Mesenteric fat pad (tissue), 1 donor: ENCODE data around the gene PIK3C2G. TPM values are rescaled to one million over a fixed set of nuclear protein-coding genes. Genes with fewer than 3 reads are reported as not detected.
"Not testable (repeated sequence)": the region's sequence is repeated elsewhere in the genome, so short reads cannot be mapped to it uniquely, and the experiment has no call there.

Experiments used
- DNase-seq: peaks from one replicate; pipeline ENCODE4 v3.0.0-alpha.2; 2020; ENCODE audit warnings: low spot score
- total RNA-seq: library from RNA; stranded (reverse); fragmentation: NEBNext Ultra II Directional; extraction: Animal tissue kit (Norgen Biotek cat#: 25700); gene quantifications from one replicate; pipeline ENCODE4 v1.2.1, GENCODE V29; 2021
- donor health status: DM: yes; HTN: yes; CAD: no.

PIK3C2G gene
- total RNA-seq, 1 donor from 2014 or later, result 0.13 TPM

DNA sequence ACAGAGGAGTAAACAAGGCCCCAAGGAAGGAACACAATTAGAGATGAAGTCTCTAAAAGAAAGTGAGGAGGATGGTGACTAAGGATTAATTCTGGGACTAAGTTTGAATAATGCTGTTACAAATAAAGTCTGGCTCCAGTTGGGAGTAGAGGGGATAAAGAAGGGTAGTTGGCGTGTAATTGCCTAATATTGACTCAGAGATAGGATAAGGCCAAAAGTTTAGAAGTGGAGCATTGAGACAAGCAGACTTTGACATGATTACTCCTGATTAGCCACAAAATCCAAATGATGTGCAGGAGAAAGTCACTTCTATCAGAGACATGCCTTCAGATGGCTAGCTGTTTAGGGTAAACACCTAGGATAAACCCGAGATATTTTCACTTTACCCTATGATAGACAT lies 368.1 kb downstream of the PIK3C2G start:
- DNase-seq, result no peak

DNA sequence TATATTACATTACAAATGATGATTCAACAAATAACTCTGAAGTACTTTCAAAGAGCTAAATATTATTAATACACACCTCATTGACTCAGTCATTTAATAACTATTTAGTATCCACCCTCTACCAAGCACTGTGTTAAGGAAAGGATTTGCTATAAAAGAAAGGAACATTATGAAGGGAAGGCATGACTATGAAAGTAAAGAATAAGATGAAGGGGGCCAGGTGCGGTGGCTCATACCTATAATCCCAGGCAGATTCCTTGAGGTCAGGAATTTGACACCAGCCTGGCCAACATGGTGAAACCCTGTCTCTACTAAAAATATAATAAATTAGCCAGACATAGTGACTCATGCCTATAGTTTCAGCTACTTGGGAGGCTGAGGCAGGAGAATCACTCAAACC lies 368.6 kb downstream of the PIK3C2G start:
- no peak for DNase-seq

DNA sequence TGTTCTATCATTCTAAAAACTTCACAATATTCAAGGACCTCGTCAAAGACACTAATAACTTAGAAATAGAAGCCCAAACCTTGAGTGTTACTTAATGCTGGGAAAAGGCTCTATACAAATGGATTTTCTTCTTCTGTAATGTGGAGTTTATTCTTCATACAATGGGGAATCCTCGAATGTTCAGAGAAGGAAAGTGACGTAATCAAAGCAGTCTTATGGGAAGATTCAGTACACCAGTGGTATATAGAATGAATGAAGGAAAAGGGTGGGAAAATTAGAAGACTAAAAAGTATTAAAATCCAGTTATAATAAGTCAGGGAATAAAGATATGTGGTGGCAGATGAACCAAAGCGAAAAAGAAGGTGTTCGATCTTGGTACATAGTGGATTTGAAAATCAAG lies 370.0 kb downstream of the PIK3C2G start:
- no peak for DNase-seq

DNA sequence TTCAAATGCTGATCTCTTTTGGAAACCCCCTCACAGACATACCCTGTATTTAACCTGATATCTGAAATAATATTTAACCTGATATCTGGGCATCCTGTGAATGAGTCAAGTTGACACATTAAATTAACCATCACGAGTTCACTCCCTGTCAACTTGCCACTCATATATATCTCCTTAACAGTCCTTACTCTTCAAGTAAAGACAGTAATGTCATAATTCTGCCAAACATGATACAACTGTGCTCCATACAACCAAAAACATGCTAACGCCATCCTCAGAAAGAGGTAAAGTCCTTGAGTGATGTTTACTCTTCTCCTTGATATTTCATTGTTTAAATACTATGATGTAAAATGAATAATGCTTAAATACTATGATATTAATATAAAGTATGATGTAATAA lies 371.5 kb downstream of the PIK3C2G start:
- no peak for DNase-seq

DNA sequence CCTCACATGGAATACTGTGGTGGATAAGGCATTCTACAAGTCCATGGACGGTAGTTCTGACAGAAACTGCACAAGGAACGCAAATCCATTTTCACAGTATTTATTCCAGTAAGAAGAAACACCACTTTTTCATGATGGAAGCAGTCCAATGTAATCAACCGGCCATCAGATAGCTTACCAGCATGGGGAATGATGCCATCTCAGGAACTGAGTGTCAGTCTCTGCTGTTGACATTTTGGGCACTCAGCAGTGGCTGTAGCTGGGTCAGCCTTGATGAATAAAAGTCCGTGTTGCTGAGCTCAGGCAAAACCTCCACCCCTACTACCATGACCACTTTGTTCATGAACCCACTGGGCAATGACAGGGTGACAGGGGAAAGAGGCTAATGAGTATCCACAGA lies 373.1 kb downstream of the PIK3C2G start:
- DNase-seq, result no peak

DNA sequence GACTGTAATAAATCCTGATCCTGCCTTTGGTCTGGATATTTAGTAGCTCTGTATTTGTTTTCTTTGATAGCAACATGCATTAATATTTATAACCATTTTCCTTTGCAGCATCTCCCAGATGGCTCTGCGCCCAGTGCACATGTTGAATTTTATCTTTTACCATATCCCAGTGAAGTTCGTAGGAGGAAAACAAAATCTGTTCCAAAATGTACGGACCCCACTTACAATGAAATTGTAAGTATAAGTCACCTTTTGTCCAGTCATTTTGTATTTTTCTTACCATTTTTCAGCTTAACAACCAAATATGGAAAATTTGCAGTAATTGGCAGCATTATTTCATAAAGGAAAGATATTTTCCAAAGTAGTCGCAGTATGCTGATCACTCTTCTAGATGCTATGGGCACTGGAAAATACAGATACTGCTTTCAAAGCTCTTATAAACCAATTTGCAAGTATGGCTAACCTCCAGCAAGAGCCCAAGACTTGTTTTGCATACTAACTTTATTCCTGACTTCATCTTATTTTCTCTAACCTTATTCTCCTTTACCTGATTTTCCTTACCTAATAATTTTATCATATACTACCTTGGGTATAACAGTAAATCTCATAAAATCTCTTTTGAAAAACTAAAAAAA lies 379.1 kb downstream of the PIK3C2G start:
- DNase-seq, result no peak

DNA sequence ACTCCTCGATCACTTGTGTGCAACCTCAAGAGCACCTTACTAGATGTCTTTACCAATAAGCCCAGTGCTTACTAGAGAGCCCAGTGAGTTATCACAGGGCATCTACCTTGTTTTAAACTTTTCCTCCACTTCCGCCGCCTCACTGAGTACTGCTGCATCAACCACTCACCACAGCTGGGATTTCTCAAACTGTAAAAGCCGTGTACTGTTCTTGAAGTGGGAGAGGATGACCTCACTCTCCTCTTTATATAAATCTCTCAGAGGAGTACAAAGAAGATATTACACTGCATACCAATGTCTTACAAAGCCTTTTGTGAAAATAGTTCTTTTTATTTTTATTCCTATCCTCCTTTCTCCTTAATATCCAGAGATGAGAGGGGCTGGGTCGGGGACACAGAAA lies 382.4 kb downstream of the PIK3C2G start:
- no peak for DNase-seq

DNA sequence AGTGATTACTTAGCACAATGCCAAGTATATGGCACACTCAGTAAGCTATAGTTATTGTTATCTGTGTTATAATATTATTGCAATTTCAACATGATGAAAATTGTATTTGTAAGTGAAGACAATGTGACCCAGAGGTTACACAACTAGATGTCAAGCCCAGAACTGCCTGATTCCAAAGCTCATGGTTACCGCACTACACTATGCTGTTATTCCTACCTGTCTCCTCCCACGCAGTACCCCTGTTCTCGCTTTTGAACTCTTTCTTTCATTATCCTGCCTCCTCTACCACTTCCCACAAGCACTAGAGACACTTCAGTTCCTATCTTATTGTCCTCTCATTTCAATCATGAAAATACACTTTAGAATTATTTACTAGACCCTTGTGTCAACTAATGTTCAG lies 383.2 kb downstream of the PIK3C2G start:
- DNase-seq, result no peak

DNA sequence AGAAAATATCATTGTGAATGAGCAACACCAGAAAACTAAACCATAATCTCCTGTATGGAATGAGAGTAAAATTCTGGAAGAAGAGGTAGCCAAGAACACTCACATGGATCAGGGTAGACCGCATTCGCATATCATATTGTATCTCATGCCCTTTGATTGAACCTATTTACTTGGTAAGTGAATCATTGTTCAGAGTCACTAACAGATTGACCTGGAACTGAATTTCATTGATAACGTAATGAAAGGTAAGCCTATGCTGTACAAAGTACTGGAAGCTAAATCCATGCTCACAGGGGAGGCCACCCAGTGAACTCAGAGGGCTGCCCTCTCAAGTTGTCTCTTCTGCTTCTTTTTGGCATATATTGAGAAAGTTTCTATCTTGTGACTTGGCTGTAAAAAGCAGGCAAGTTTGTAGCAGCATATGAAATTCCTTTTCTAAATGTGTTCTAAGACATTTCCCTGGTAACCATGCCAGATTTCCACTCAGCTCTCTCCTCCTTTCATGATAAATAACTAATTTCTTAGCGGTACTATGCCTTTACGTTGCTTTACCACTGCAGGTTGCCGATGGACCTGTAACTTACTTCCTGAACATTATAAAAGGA lies 385.1 kb downstream of the PIK3C2G start:
- DNase-seq, result no peak

DNA sequence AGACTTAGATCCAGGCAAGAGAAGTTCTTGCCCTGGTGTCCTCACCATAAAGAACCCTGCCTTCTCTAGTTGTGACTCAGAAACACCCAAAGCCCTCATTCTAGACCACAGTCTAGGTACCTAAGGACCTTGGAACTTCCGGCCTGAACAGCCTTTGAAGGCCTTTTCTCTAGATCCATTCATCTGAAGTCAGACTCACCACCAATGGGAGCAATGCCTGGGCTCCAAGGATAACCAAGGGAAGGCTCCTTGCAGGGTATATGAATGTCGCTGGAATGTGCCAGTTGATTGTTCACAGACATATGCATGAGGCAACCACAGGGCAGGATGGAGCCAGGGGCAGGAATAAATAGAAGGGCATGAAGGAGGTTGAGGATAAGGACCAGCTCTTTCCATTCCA lies 390.2 kb downstream of the PIK3C2G start:
- no peak for DNase-seq

DNA sequence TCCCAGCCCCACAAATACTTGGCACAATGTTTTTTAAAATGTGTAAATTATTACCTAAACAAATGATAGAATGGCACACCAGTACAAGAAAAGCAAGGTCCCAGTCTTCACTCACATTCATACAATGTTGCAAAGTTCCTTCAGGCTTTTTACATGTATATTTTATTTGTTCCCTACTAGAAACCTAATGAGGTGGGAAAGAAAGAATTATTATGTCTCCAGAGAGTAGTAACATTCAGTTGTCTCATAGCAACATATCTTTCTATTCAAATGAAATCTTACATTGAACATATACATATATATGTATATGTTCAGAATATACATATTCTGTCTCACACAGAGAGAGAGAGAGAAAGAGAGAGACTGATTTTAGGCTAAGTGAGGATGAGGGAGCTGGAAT lies 391.3 kb downstream of the PIK3C2G start:
- DNase-seq, result no peak

DNA sequence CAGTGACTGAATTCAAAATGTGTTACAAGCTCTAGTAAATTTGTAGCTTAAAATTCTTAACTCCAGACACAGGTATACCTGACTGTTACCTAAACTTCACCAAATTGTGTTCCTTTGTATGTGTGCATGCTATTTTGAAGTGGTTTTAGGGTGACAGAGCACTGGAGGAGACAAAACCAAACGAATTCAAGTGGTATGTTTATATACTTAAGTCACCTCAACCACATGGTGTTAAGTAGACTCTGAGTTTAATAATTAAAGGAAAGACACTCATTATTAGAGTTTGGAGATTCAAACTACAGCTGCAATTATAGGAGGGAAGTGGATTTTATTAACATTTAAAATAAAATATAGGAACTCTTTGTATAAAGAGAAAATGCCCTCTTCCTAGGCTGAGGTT lies 392.1 kb downstream of the PIK3C2G start:
- DNase-seq, result no peak

DNA sequence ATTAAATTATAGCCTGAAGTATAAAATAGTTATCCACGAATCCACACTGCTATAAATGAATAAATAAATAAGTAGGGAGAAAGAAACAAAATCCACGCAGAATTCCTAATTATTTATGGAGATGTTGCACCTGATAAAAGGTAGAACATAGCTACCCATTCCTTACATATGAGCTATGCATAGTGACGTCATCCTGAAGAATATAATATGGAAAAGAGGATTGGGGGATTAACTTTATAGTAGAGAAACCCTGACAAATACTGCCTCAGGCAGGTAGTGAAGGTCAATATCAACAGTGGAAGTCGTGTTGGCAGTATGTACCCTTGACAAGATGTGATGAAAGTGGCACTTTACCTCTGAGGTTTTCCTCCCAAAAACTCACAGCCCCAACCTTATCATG lies 394.0 kb downstream of the PIK3C2G start:
- no peak for DNase-seq

DNA sequence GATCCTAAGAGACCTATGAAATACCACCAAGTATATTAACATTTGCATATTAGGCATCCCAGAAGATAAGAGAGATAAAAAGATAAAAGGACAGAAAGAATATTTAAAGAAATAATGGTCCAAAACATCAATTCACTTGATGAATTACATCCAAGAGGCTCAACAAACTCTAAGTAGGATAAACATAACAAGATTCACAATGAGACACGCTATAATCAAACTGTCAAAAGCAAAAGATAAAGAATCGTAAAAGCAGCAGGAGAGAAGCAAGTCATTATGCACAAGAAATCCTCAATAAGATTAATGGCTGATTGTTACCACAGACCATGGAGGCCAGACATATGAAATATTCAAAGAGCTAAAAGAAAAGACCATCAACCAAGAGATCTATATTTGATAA lies 396.9 kb downstream of the PIK3C2G start:
- no peak for DNase-seq

DNA sequence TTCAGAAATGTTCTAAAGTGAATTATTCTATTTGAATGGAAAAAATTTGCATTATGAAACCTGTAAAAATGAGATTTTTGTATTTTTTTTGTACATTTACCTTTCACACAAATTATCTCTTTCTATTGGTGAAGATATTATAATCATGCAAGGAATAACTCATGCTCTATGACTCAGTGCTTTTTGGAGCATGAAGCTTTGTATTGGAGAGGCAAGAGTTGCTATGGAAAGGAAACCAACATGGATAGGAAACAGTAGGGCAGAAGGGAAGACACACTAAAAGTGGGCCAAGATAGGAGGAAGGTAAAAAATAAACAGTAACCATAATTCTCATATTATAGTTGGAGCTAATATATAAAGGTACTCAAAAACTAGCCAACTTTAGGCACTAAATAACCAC lies 397.5 kb downstream of the PIK3C2G start:
- no peak for DNase-seq

DNA sequence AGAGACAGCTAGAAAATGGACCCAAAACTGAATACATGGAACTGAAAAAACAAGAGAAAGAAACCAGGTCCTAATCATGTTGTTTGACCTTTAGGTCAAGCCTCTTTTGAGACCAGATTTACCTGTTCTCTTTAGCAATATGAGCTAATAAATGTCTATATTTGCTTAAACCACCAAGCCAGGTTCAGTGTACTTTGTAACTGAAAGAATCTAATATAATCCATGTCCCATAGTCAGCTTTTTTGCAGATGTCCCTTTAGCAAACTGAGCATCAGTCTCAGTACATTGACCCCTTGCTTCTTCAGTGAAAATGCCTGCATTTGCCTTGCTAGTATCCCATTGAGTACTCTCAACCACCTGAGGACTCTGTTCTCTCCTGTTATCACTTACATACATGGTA lies 414.8 kb downstream of the PIK3C2G start:
- DNase-seq, result no peak

DNA sequence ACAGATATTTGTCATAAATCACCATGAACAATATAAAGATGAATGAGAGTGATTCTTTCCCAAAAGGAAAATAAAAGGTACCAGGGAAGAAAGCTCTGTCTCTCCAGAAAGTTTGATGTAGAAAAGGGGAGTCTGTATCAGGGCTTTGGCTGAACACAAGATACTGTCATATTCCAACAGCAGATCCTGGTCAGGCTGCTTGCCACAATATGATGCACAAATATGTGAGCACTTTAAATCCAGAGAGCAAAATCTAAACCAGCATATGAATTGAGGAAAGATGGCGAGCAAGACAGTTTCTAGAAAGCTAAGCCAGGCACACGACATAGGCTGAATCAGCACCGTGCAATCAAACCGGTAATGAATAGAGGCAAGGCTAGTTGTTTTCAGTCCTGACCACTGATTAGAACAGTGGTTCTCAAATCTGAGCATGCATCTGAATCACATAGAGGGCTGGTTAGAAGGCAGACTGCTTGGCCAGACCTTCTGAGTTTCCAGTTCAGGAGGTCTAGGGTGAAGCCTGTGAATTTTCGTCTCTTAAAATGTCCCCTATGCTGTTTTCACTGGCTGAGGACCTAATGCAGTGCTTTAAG lies 415.8 kb downstream of the PIK3C2G start:
- DNase-seq, result no peak

DNA sequence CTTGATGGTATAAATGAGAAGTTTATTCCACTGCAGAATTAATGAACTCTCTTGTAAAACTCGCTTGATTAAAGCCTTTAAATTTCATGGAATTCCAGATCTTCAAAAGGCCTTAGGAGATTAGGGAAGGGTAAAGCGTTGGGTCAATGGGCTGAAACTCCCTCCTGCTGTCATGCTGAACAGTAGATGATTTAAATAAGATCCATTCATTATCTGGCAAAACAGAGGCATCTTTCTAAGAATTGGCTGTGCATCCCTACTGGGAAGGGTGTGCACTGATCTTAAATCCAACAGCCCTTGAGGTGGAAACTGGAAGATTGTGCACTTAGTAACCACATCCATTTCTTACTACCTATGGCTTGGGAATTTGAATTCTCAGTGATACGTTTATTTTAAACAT lies 420.5 kb downstream of the PIK3C2G start:
- DNase-seq, result no peak

DNA sequence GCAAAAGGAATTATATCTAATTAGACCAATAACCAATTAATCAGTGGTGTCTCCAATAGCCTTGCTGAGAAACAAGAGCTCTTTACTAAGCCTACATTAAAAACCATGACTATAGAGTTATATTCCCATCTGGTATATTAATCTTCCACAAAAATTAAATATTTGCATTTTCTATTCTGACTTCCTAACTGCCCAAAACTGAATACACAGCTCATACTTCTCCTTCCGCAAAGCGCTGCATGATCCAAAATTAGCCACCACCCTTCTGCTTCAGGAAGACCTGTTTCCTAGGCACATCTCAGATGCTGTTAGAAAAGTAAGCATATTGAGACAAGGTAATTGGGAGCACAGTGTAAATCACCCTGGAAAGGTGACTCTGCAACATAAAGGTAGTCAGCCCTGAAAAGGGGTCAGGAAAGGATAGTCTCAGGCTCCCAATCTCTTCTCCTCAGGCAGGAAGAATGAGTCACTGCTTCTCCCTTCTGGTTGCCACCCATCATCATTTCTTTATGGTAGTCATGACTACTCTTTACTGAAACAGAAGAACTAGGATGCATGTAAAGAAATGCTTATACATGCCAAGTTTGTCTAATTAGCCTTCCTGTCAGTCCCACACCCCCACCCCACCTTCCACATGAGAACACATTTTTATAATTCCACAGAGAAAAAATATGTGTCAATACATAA lies 422.2 kb downstream of the PIK3C2G start:
- no peak for DNase-seq

DNA sequence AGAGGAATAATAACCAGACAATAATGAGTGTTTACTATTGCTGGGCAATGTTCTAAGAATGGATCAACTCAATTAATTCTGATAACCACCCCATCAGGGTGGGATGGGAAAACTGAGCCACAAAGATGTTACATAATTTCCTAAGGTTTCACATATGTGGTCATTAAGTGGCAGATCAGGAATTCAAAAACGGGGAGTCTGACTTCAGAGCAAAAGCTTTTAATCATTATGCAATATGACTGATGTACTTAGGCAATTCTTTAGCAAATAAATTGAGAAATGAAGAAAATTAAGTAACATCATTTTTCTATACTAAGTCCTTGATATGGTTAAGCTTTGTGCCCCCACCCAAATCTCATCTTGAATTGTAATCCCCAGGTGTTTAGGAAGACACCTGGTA lies 423.1 kb downstream of the PIK3C2G start:
- no peak for DNase-seq

DNA sequence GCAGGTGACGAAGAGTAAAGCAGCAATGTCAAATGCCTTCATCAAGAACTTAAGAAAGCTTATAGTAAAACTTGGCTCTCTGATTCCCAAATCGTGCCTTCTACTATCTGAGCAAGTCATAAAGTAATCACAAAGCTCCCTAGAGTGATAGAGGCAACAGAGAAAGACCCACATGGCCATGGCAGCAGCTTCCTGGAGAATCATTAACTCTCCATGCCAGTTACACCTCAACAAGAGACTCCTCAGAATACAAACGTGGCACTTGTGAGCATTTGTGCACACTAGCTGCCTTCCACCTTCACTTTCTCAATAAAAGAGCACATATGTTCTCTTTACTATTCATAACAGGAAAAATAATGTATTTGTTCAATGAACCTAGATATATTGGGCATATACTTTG lies 428.5 kb downstream of the PIK3C2G start:
- no peak for DNase-seq

DNA sequence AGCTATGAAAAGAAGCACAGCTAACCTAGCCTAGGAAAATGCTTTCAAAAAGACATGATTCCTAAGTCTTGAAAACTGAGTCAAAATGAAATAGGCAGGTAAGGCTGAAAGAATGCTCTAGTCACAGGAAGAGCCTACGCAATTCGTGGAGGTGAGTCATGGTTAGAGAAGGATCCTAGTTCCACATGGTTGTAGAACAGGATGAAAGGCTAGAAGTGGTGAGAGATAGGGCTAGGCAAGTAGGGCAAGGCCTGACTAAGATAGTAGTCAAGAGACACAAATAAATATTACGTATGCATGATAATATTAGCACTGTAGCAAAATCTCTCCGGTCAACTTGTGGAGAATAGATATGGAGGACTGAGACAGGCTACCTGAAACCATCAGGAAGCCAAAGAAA lies 429.3 kb downstream of the PIK3C2G start:
- DNase-seq, result no peak

DNA sequence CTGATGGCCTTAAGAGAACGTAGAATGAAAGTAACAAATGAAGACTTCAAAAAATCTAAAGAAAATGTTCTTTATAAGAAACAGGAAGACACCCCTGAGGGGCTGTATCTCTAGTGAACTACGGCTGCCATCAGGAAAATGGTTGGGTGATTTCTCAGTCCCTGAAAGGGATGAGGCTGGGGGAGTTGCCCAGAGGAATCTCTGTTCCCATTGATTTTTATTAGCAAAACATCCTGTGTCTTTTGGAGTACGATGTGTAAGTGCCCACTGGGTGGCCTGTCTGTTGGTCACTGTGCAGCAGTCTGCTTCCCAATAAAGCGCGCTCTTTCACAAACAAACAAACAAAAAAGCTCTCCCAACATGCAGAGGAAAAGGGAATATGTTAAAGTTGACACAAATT lies 432.7 kb downstream of the PIK3C2G start:
- DNase-seq, result not testable (repeated sequence)
